Thyroid gland (tissue), 4 donors: ENCODE measurements around the gene RHBDD1.

Source experiments
- CTCF ChIP-seq, 6 experiments: fragments of 200-600 bp in 3 of 6; fragments of 450-650 bp in 3 of 6; sonication (generic) in 3 of 6; IDR thresholded peaks; one replicate each; pipeline ENCODE4 v1.5.1; 2016 to 2019; ENCODE audit warnings: antibody characterized with exemption in 6 of 6, mild to moderate bottlenecking in 2 of 6, inconsistent platforms in 1 of 6, moderate library complexity in 1 of 6
- POLR2A ChIP-seq, 2 donors: fragments of 450-650 bp; IDR thresholded peaks; one replicate each; pipeline ENCODE4 v1.6.1; 2017; ENCODE audit warnings: antibody characterized with exemption in 2 of 2, mild to moderate bottlenecking in 2 of 2, moderate library complexity in 1 of 2

GRCh38 chr2:226883296-226883795, 47.5 kb downstream of the RHBDD1 start:
- TF ChIP-seq POLR2A (IDR thresholded peaks at IDR 0.05) (no peak), CTCF (IDR thresholded peaks at IDR 0.05) (no peak)
